HG02870 (cell line): ENCODE data around the gene CSNK1D.
"Not testable (repeated sequence)": the region's sequence is repeated elsewhere in the genome, so short reads cannot be mapped to it uniquely, and the experiment has no call there.

Source experiments
- ATAC-seq: cut with Tn5 transposase; IDR thresholded peaks from one replicate; pipeline ENCODE4 v1.9.1; 2021; ENCODE audit warnings: mild to moderate bottlenecking, moderate library complexity; ENCODE audit not compliant: unreplicated experiment

Gene CSNK1D

GRCh38 chr17:82217120-82217529, 56.4 kb downstream of the CSNK1D start:
- no peak for ATAC-seq

GRCh38 chr17:82216301-82217119, 57.0 kb downstream of the CSNK1D start:
- ATAC-seq: no peak

- no peak for ATAC-seq
These were observed 57.6 kb downstream of the CSNK1D start for GRCh38 chr17:82215972-82216300.

- ATAC-seq: no peak
These were observed 58.2 kb downstream of the CSNK1D start for GRCh38 chr17:82215095-82215971.

GRCh38 chr17:82214012-82214628, 59.4 kb downstream of the CSNK1D start:
- no peak for ATAC-seq

GRCh38 chr17:82213251-82214011, 60.1 kb downstream of the CSNK1D start:
- ATAC-seq: no peak

GRCh38 chr17:82212331-82213250, 60.9 kb downstream of the CSNK1D start, which contains the start of gene CCDC57:
CCDC57 (minus strand) TSS chr17:82212842; CDS start chr17:82201944, 10,898 bp downstream.
- peak; percentile 63 for ATAC-seq

GRCh38 chr17:82210655-82211054, 62.8 kb downstream of the CSNK1D start:
- not testable (repeated sequence) for ATAC-seq

- no peak for ATAC-seq
These were observed 67.6 kb downstream of the CSNK1D start for GRCh38 chr17:82205720-82206508.

GRCh38 chr17:82204831-82205719, 68.4 kb downstream of the CSNK1D start:
- ATAC-seq: no peak

GRCh38 chr17:82203920-82204319, 69.6 kb downstream of the CSNK1D start:
- no peak for ATAC-seq

GRCh38 chr17:82202981-82203380, 70.5 kb downstream of the CSNK1D start:
- ATAC-seq: no peak

- no peak for ATAC-seq
These were observed 72.0 kb downstream of the CSNK1D start for GRCh38 chr17:82201498-82201910.

- ATAC-seq: no peak
These were observed 72.6 kb downstream of the CSNK1D start for GRCh38 chr17:82200743-82201497.

GRCh38 chr17:82200135-82200534, 73.4 kb downstream of the CSNK1D start:
- ATAC-seq: no peak

- ATAC-seq: no peak
These were observed 74.0 kb downstream of the CSNK1D start for GRCh38 chr17:82199496-82199895.

- no peak for ATAC-seq
These were observed 75.4 kb downstream of the CSNK1D start for GRCh38 chr17:82198092-82198491.
